Endothelial cell of umbilical vein (primary cell): Measurements from ENCODE around the gene ART3. TPM values are rescaled to one million over a fixed set of nuclear protein-coding genes. Genes with fewer than 3 reads are reported as not detected.

Source experiments
- BruUV-seq: library from RNA; stranded (reverse); fragments of 400-500 nt; replicated peaks from 2 replicates; lab custom pipeline; 2021; lab: Mats Ljungman, UMichigan
- CTCF ChIA-PET: fragments of 300-600, 350-600 bp; sonication (Branson Sonifier 250); formaldehyde crosslinking; loops from one replicate; lab custom pipeline; 2021; ENCODE audit warnings: antibody characterized with exemption, inconsistent platforms; lab: Charles Lee
- POLR2A ChIA-PET: fragments of 300-600, 350-600 bp; sonication (Branson Sonifier 250); formaldehyde crosslinking; loops from one replicate; lab custom pipeline; 2021; ENCODE audit warnings: antibody characterized with exemption, inconsistent platforms; lab: Charles Lee
- DNase-seq: peaks from one replicate; pipeline ENCODE4 v3.0.0-alpha.2; 2011; ENCODE audit warnings: low read depth, low spot score
- FAIRE-seq: peaks from 2 replicates; lab custom pipeline; 2011; peaks lifted over from hg19 to GRCh38; lab: Jason Lieb, UNC
- H2AFZ ChIP-seq: 2 replicates; pipeline ENCODE4 v1.6.0; 2012; ENCODE audit warnings: low read depth, low read length, control low read depth, inconsistent platforms
- H3K27ac ChIP-seq: 2 replicates; pipeline ENCODE4 v1.5.1; 2011; ENCODE audit warnings: low read depth, mild to moderate bottlenecking, control low read depth, low read length, moderate library complexity; ENCODE audit not compliant: insufficient read depth
- H3K27me3 ChIP-seq, 2 experiments: 2 replicates each; pipeline versions ENCODE4 v1.6.0 to v1.6.1; 2011; ENCODE audit warnings: low read length in 2 of 2, mixed read lengths in 1 of 2; ENCODE audit not compliant: control insufficient read depth in 2 of 2, insufficient read depth in 2 of 2
- H3K36me3 ChIP-seq, 2 experiments: 2 replicates in 1 of 2; 3 replicates in 1 of 2; pipeline ENCODE4 v1.5.1; 2011; ENCODE audit warnings: low read length in 2 of 2, mild to moderate bottlenecking in 1 of 2, moderate library complexity in 1 of 2; ENCODE audit not compliant: control insufficient read depth in 2 of 2, insufficient read depth in 2 of 2; ENCODE audit errors: extremely low read depth in 1 of 2
- H3K4me1 ChIP-seq: 3 replicates; pipeline ENCODE4 v1.5.1; 2011; ENCODE audit warnings: mild to moderate bottlenecking, low read length; ENCODE audit not compliant: control insufficient read depth, insufficient read depth; ENCODE audit errors: extremely low read depth
- H3K4me2 ChIP-seq: 2 replicates; pipeline ENCODE4 v1.6.1; 2011; ENCODE audit warnings: low read length, control low read depth, mixed read lengths; ENCODE audit not compliant: insufficient read depth
- H3K4me3 ChIP-seq, 3 experiments: fragments of 200-600 bp in 1 of 3; sonication (generic), shearing (Covaris generic) in 1 of 3; replicated peaks in 1 of 3; 2 replicates each; pipeline ENCODE4 v1.5.1; 2011 to 2016; ENCODE audit warnings: control low read depth in 3 of 3, low read length in 3 of 3, mild to moderate bottlenecking in 2 of 3, inconsistent platforms in 1 of 3, low read depth in 1 of 3, moderate library complexity in 1 of 3; ENCODE audit not compliant: insufficient read depth in 1 of 3
- H3K79me2 ChIP-seq: 2 replicates; pipeline ENCODE4 v1.6.0; 2012; ENCODE audit warnings: low read length, inconsistent platforms; ENCODE audit not compliant: control insufficient read depth, insufficient read depth
- H3K9ac ChIP-seq: replicated peaks from 2 replicates; pipeline ENCODE3; 2011; ENCODE audit warnings: low read length, control low read depth; ENCODE audit not compliant: insufficient read depth; ENCODE audit errors: extremely low read depth
- H3K9me1 ChIP-seq: replicated peaks from 3 replicates; pipeline ENCODE4 v1.6.0; 2011; ENCODE audit warnings: mild to moderate bottlenecking, low read length; ENCODE audit not compliant: control insufficient read depth, insufficient read depth; ENCODE audit errors: extremely low read depth
- H3K9me3 ChIP-seq: replicated peaks from 2 replicates; pipeline ENCODE4 v1.5.1; 2012; ENCODE audit warnings: low read length, inconsistent platforms; ENCODE audit not compliant: control insufficient read depth, insufficient read depth
- H4K20me1 ChIP-seq: replicated peaks from 2 replicates; pipeline ENCODE3; 2011; ENCODE audit warnings: mild to moderate bottlenecking, low read length; ENCODE audit not compliant: control insufficient read depth, insufficient read depth; ENCODE audit errors: extremely low read depth
- EZH2 ChIP-seq: IDR thresholded peaks from 2 replicates; pipeline ENCODE4 v1.6.1; 2012; ENCODE audit warnings: borderline replicate concordance, low read depth, mild to moderate bottlenecking, moderate library complexity, low read length, inconsistent platforms; ENCODE audit not compliant: severe bottlenecking
- GATA2 ChIP-seq: IDR thresholded peaks from 2 replicates; pipeline ENCODE4 v1.7.0; 2011; ENCODE audit warnings: low read depth, mild to moderate bottlenecking, moderate library complexity, mixed read lengths, low read length; ENCODE audit not compliant: insufficient read length, insufficient read depth
- JUN ChIP-seq: IDR thresholded peaks from 2 replicates; pipeline ENCODE4 v1.6.1; 2011; ENCODE audit warnings: borderline replicate concordance, low read depth; ENCODE audit not compliant: insufficient read length, insufficient read depth
- MYC ChIP-seq: IDR thresholded peaks from one replicate; pipeline ENCODE4 v1.6.1; 2011; ENCODE audit warnings: mild to moderate bottlenecking, low read depth, low read length
- POLR2A ChIP-seq: IDR thresholded peaks from 2 replicates; pipeline ENCODE4 v1.6.1; 2012; ENCODE audit warnings: low read depth, mild to moderate bottlenecking, control low read depth, low read length
- POLR2AphosphoS5 ChIP-seq: IDR thresholded peaks from 2 replicates; pipeline ENCODE4 v1.6.1; 2012; ENCODE audit warnings: low read depth, mild to moderate bottlenecking, control low read depth, low read length, moderate library complexity; ENCODE audit not compliant: insufficient read depth
- dilution Hi-C: fragments of 300-500 bp; cut with MboI; formaldehyde crosslinking; loops from one replicate; pipeline ENCODE4 v1.15.0; 2019; ENCODE audit warnings: low sequenced_read_pairs; ENCODE audit not compliant: extremely low pct_ligation_motif_present
- intact Hi-C: fragments of 100-400 bp; cut with micrococcal nuclease; formaldehyde crosslinking; loops from one replicate; pipeline ENCODE4 v1.10.0; 2022
- polyA plus RNA-seq, 4 experiments: library from polyadenylated mRNA; depleted of rRNA in 3 of 4; stranded (reverse) in 3 of 4; unstranded in 1 of 4; fragments of >200 nt; gene quantifications; 2 replicates each; pipeline versions ENCODE4 v1.2.1 to v1.2.3, GENCODE V29; 2011 to 2012; ENCODE audit warnings: missing spikeins in 1 of 4
- total RNA-seq: library from RNA; stranded (reverse); gene quantifications from 2 replicates; pipeline ENCODE4 v1.2.3, GENCODE V29; 2021
- TF ChIP-seq, protein P1 (sequence below): IDR thresholded peaks from 2 replicates; pipeline ENCODE4 v1.6.1; 2011; ENCODE audit not compliant: insufficient read depth, insufficient read length
- TF ChIP-seq, protein P2 (sequence below), 2 donors: IDR thresholded peaks; 1 replicate in 1 of 2; 2 replicates in 1 of 2; pipeline ENCODE4 v1.5.1; 2011; ENCODE audit warnings: low read length in 2 of 2, mild to moderate bottlenecking in 2 of 2, moderate library complexity in 2 of 2, control low read depth in 1 of 2, inconsistent platforms in 1 of 2, low read depth in 1 of 2; ENCODE audit not compliant: insufficient read depth in 1 of 2; ENCODE audit errors: extremely low read depth in 1 of 2

ART3 gene
- total and polyA plus RNA-seq, 2 donors (not counting 3 experiments of a cell fraction or from before 2014, with no cell fraction given) = not detected

DNA sequence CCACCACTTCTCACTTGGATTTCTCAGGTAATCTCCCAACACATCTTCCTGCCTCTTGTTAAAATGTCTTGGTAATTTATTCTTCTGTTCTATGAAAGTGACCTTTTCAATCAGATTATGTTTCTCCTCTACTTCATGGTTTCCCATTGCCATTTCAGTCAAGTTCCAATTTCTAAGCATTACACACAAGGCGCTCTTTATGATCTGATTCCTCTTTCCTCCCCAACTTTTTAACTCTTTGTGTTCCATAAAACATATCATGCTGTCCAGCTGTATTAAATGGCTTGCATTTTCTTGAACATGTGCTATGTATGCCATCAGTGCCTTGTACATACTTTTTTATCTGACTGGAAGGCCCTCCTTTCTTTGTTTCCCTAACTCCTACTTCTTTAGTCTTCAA, 13.1 kb upstream of the ART3 start:
- Histone ChIP-seq H3K9me3 (no peaks in the 10 kb centered on the region), H4K20me1 (no peaks in the 10 kb centered on the region), H3K36me3 (no peaks in the 10 kb centered on the region), H3K9me1 (no peaks in the 10 kb centered on the region), H3K9ac (no peak overlapping the region), H3K4me2 (no peak overlapping the region), H3K4me1 (no peaks in the 10 kb centered on the region), H3K4me3 (no peak overlapping the region), H3K27me3 (peaks cover 21 to 50% of the 10 kb centered on the region in 2 experiments), H3K79me2 (no peaks in the 10 kb centered on the region), H2AFZ (no peak overlapping the region), H3K27ac (no peak overlapping the region)
- TF ChIP-seq, protein P1, sequence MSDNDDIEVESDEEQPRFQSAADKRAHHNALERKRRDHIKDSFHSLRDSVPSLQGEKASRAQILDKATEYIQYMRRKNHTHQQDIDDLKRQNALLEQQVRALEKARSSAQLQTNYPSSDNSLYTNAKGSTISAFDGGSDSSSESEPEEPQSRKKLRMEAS = no peak
- TF ChIP-seq EZH2 = no peak
- TF ChIP-seq, protein P2, sequence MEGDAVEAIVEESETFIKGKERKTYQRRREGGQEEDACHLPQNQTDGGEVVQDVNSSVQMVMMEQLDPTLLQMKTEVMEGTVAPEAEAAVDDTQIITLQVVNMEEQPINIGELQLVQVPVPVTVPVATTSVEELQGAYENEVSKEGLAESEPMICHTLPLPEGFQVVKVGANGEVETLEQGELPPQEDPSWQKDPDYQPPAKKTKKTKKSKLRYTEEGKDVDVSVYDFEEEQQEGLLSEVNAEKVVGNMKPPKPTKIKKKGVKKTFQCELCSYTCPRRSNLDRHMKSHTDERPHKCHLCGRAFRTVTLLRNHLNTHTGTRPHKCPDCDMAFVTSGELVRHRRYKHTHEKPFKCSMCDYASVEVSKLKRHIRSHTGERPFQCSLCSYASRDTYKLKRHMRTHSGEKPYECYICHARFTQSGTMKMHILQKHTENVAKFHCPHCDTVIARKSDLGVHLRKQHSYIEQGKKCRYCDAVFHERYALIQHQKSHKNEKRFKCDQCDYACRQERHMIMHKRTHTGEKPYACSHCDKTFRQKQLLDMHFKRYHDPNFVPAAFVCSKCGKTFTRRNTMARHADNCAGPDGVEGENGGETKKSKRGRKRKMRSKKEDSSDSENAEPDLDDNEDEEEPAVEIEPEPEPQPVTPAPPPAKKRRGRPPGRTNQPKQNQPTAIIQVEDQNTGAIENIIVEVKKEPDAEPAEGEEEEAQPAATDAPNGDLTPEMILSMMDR (IDR thresholded peaks at IDR 0.05; ENCODE audit: extremely low read depth in 1 of 2, insufficient read depth in 1 of 2, low read depth in 1 of 2, low read length in 2 of 2) = no peak
- TF ChIP-seq POLR2AphosphoS5 = no peak
- no peak for TF ChIP-seq JUN
- no peak for TF ChIP-seq GATA2
- TF ChIP-seq MYC = no peak
- TF ChIP-seq POLR2A = no peak
- CTCF ChIA-PET = interaction anchor here (1.5 to 5.1 kb wide), 3 partner anchors 7 to 66 kb away, joined by 4 to 54 read pairs (median 13); no protein-coding TSS in a partner anchor
- FAIRE-seq = no peak
- dilution Hi-C loops = no loop called here
- POLR2A ChIA-PET = no interaction called here
- intact Hi-C loops = no loop called here
- no TSS peak for BruUV-seq
- no peak for DNase-seq
